Upper lobe of right lung (tissue), 1 donor: ENCODE measurements around the gene KCNG3. TPM values are rescaled to one million over a fixed set of nuclear protein-coding genes. Genes with fewer than 3 reads are reported as not detected.

Experiments
- ATAC-seq: fragments of 200-7000 bp; cut with Tn5 transposase; one replicate; pipeline ENCODE4 v1.9.1; 2020; ENCODE audit warnings: mild to moderate bottlenecking, moderate library complexity
- DNase-seq: peaks from one replicate; pipeline ENCODE4 v3.0.0-alpha.2; 2020
- H3K27ac ChIP-seq: fragments of 200-600 bp; one replicate; pipeline ENCODE4 v1.8.0; 2022
- H3K27me3 ChIP-seq: fragments of 200-600 bp; one replicate; pipeline ENCODE4 v1.8.0; 2022; ENCODE audit warnings: mild to moderate bottlenecking
- H3K36me3 ChIP-seq: fragments of 200-600 bp; one replicate; pipeline ENCODE4 v1.8.0; 2022
- H3K4me1 ChIP-seq: fragments of 200-600 bp; one replicate; pipeline ENCODE4 v1.8.0; 2022
- H3K4me3 ChIP-seq: fragments of 200-600 bp; one replicate; pipeline ENCODE4 v1.8.0; 2022; ENCODE audit warnings: mild to moderate bottlenecking
- H3K9me3 ChIP-seq: fragments of 200-600 bp; one replicate; pipeline ENCODE4 v1.8.0; 2022
- intact Hi-C: fragments of 100-400 bp; cut with DNase I; formaldehyde crosslinking; loops from one replicate; pipeline ENCODE4 v1.11.0; 2022
- total RNA-seq: library from RNA; stranded (reverse); fragmentation: NEBNext Ultra II Directional; extraction: Animal tissue kit (Norgen Biotek cat#: 25700); gene quantifications from one replicate; pipeline ENCODE4 v1.2.1, GENCODE V29; 2021
- TF ChIP-seq, protein P1 (sequence below): fragments of 200-600 bp; IDR thresholded peaks from one replicate; pipeline ENCODE4 v1.8.0; 2022; ENCODE audit warnings: antibody characterized with exemption
- donor health status: DM: no; HTN: yes; CAD: no; lungs with severe emphysema.

Gene KCNG3
- total RNA-seq, 1 donor from 2014 or later, result 1.3 TPM

DNA sequence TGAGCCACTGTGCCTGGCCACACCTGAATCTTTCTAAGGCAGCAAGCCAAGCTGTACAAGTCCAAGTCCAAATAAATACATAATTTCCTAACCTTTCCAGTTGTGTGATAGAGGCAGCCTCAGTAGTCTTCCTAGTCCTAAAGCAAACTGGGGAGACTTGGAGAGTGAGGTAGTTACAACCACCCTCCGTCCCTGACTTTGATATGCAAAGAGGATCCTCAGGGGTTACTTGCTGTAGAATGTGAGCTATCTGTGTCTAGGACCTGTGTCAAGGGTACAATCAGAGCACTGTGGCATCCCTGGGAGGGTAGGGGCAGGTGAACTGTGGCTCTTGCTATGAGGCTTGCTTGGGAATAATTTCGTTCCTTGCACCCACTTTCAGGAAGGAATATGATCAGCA lies 28.3 kb upstream of the KCNG3 start:
- Histone ChIP-seq H3K27ac (no peak overlapping the region), H3K4me1 (no peaks in the 10 kb centered on the region), H3K4me3 (no peak overlapping the region), H3K9me3 (no peaks in the 10 kb centered on the region), H3K27me3 (no peaks in the 10 kb centered on the region), H3K36me3 (no peaks in the 10 kb centered on the region)
- ATAC-seq (no peak), DNase-seq (no peak)
- intact Hi-C loops, result no loop called here
- TF ChIP-seq, protein P1, sequence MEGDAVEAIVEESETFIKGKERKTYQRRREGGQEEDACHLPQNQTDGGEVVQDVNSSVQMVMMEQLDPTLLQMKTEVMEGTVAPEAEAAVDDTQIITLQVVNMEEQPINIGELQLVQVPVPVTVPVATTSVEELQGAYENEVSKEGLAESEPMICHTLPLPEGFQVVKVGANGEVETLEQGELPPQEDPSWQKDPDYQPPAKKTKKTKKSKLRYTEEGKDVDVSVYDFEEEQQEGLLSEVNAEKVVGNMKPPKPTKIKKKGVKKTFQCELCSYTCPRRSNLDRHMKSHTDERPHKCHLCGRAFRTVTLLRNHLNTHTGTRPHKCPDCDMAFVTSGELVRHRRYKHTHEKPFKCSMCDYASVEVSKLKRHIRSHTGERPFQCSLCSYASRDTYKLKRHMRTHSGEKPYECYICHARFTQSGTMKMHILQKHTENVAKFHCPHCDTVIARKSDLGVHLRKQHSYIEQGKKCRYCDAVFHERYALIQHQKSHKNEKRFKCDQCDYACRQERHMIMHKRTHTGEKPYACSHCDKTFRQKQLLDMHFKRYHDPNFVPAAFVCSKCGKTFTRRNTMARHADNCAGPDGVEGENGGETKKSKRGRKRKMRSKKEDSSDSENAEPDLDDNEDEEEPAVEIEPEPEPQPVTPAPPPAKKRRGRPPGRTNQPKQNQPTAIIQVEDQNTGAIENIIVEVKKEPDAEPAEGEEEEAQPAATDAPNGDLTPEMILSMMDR, result no peak

GRCh38 chr2:42519624-42520023 lies 25.8 kb upstream of the KCNG3 start:
- Histone ChIP-seq H3K36me3 (no peaks in the 10 kb centered on the region), H3K27me3 (no peaks in the 10 kb centered on the region), H3K9me3 (no peaks in the 10 kb centered on the region), H3K4me1 (no peaks in the 10 kb centered on the region), H3K27ac (no peak overlapping the region), H3K4me3 (no peak overlapping the region)
- intact Hi-C loops, result no loop called here
- DNase-seq, result no peak
- TF ChIP-seq, protein P1, result no peak
- ATAC-seq, result no peak

DNA sequence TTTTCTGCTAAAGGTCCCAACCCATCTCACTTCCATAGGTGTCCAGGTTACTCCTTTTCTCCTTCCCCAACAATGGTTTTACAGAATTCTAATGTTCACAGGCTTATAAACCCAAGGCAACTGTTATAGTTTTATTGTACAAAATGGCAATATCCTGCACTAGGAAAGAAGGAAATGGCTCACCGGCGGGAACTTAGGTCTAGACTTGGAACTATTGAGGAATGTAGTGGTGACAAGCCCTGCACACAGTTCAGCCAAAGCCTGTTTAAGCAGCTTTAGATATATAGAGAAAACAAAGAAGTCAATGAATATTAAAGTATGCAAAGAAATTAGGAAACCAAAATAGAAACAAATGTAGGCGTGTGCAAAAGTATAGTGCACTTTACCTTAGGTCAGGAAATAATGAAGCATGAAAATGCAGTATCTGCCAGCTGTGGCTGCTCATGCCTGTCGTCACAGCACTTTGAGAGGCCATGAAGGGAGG lies 22.7 kb upstream of the KCNG3 start:
- intact Hi-C loops, result no loop called here
- Histone ChIP-seq H3K9me3 (no peaks in the 10 kb centered on the region), H3K27ac (no peak overlapping the region), H3K4me1 (no peaks in the 10 kb centered on the region), H3K27me3 (no peaks in the 10 kb centered on the region), H3K36me3 (no peaks in the 10 kb centered on the region), H3K4me3 (no peak overlapping the region)
- ATAC-seq (no peak), DNase-seq (no peak)
- TF ChIP-seq, protein P1, result no peak

DNA sequence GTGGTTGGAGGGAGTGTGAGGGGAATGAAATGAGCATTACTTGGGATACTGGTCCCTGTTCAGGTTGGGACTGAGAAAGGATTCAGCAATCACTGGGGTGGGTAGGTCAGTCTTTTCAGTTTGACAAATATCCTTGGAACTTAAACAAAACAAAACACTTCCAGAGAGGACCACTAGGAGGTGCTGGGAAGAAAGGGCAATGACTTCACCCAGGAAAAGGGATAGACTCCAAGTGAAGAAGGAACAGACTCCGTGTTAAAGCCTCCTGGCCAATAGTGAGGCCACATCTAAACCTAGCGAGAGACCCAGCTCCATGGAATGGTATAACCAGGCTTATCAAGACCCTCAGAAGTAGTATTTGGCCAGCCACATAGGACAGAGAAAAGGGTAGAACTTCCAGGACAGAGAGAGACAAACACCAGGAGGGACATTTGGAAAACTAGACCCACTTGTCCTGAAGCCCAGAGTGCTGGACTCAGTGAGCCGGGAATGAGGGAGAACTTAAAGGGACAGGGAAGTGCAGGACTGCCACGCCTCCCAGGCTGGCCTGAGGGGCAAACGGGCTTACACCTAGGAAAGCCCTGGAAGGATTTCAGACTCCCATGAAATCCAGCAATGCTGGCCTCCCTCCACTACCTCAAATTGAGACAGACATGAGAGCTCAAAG lies 19.6 kb upstream of the KCNG3 start:
- no peaks in the 10 kb centered on the region for H3K9me3 ChIP-seq
- no peaks in the 10 kb centered on the region for H3K4me1 ChIP-seq
- H3K36me3 ChIP-seq, result no peaks in the 10 kb centered on the region
- TF ChIP-seq, protein P1, result peak; percentile 58
- DNase-seq (no peak), ATAC-seq (peak; percentile 91)
- no peak overlapping the region for H3K4me3 ChIP-seq
- H3K27me3 ChIP-seq, result no peaks in the 10 kb centered on the region
- intact Hi-C loops, result no loop called here
- H3K27ac ChIP-seq, result no peak overlapping the region

DNA sequence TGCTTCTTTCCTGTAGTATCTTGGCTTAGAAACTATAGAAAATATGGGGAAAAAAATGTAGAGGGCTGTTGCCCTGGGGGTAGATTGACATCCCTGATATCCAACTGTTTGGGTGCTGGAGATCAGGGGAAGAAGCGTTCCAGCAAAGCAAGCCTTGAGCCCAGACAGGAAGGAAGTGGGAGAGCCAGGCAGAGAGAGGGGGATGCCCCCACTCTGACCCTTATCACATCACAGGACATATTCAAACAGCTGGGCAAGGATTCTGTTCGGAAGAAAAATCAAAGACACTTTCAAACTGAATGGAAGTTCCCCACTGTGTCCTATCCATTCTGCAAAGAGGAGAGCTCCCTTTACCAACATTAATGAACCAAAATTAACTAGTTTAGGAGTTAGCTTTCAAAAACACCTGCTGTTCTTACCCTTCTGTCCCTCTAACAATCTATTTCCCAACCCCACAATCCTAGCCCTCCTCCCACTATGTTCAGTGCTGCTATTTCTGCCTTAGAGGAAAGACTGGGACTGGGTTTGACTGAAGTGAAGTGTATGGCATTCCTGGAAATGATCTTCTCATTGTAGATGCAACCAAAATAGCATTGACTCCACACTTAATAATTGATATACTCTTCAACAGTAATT lies 16.9 kb upstream of the KCNG3 start:
- Histone ChIP-seq H3K4me3 (no peak overlapping the region), H3K4me1 (no peaks in the 10 kb centered on the region), H3K9me3 (no peaks in the 10 kb centered on the region), H3K36me3 (no peaks in the 10 kb centered on the region), H3K27ac (no peak overlapping the region), H3K27me3 (no peaks in the 10 kb centered on the region)
- TF ChIP-seq, protein P1, result no peak
- DNase-seq (no peak), ATAC-seq (no peak)
- intact Hi-C loops, result no loop called here
